ENCODE data around the gene F2. TPM values are rescaled to one million over a fixed set of nuclear protein-coding genes. Genes with fewer than 3 reads are reported as not detected.

The F2 gene
- total and polyA plus RNA-seq, 4 donors = 631 to 1,505 (median 1,232) TPM

DNA sequence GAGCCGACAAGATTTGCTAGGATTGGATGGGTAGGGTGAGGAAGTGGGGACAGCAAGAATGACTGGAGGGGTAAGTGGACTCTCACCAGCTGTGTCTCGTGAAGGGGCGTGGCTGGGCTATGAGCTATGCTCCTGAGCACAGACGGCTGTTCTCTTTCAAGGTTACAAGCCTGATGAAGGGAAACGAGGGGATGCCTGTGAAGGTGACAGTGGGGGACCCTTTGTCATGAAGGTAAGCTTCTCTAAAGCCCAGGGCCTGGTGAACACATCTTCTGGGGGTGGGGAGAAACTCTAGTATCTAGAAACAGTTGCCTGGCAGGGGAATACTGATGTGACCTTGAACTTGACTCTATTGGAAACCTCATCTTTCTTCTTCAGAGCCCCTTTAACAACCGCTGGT is 19.9 kb downstream of the F2 start (continued):
- TF ChIP-seq, protein P1, sequence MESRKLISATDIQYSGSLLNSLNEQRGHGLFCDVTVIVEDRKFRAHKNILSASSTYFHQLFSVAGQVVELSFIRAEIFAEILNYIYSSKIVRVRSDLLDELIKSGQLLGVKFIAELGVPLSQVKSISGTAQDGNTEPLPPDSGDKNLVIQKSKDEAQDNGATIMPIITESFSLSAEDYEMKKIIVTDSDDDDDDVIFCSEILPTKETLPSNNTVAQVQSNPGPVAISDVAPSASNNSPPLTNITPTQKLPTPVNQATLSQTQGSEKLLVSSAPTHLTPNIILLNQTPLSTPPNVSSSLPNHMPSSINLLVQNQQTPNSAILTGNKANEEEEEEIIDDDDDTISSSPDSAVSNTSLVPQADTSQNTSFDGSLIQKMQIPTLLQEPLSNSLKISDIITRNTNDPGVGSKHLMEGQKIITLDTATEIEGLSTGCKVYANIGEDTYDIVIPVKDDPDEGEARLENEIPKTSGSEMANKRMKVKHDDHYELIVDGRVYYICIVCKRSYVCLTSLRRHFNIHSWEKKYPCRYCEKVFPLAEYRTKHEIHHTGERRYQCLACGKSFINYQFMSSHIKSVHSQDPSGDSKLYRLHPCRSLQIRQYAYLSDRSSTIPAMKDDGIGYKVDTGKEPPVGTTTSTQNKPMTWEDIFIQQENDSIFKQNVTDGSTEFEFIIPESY (IDR thresholded peaks at IDR 0.05) = no peak
- TF ChIP-seq FOXA1 (IDR thresholded peaks at IDR 0.05) (no peak), HNF4G (IDR thresholded peaks at IDR 0.05) (no peak)
- TF ChIP-seq, protein P2, sequence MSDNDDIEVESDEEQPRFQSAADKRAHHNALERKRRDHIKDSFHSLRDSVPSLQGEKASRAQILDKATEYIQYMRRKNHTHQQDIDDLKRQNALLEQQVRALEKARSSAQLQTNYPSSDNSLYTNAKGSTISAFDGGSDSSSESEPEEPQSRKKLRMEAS (IDR thresholded peaks at IDR 0.05) = no peak

GRCh38 chr11:46741600-46742484 is 22.8 kb downstream of the F2 start:
- H3K27me3 ChIP-seq (ENCODE audit: control insufficient read depth in 4 of 4, insufficient read depth in 4 of 4, low read length in 3 of 4) = no peaks in the 10 kb centered on the region
- peaks cover 11 to 64% (median 49%) of the 10 kb centered on the region in 4 donors for H3K36me3 ChIP-seq (ENCODE audit: control insufficient read depth in 4 of 4, insufficient read depth in 3 of 4, low read depth in 1 of 4, low read length in 3 of 4)
- no peak overlapping the region for H3K27ac ChIP-seq (ENCODE audit: low read depth in 1 of 2, low read length in 2 of 2)
- H3K4me1 ChIP-seq (ENCODE audit: control insufficient read depth in 4 of 4, insufficient read depth in 4 of 4, low read length in 3 of 4) = no peaks in the 10 kb centered on the region
- no peak overlapping the region for H3K9ac ChIP-seq (ENCODE audit: low read depth in 1 of 2, low read length in 2 of 2)
- no peak for DNase-seq (ENCODE audit: low spot score)
- TF ChIP-seq, protein P2 (IDR thresholded peaks at IDR 0.05) = no peak
- TF ChIP-seq ATF3 (IDR thresholded peaks at IDR 0.05) (no peak), FOXA2 (IDR thresholded peaks at IDR 0.05) (no peak), HNF4A (conservative IDR thresholded peaks at IDR 0.05) (no peak), HNF4G (IDR thresholded peaks at IDR 0.05) (no peak), RXRA (IDR thresholded peaks at IDR 0.05) (no peak), GABPA (IDR thresholded peaks at IDR 0.05 in 1 of 2, conservative IDR thresholded peaks at IDR 0.05 in 1 of 2) (no peak), FOXA1 (IDR thresholded peaks at IDR 0.05) (no peak), RAD21 (IDR thresholded peaks at IDR 0.05) (no peak), REST (IDR thresholded peaks at IDR 0.05) (no peak), SP1 (IDR thresholded peaks at IDR 0.05) (no peak), TAF1 (conservative IDR thresholded peaks at IDR 0.05) (no peak), EGR1 (IDR thresholded peaks at IDR 0.05; ENCODE audit: low read depth in 2 of 2) (no peak), YY1 (IDR thresholded peaks at IDR 0.05) (no peak), NR2F2 (IDR thresholded peaks at IDR 0.05) (no peak), JUND (IDR thresholded peaks at IDR 0.05) (no peak)
- TF ChIP-seq, protein P3, sequence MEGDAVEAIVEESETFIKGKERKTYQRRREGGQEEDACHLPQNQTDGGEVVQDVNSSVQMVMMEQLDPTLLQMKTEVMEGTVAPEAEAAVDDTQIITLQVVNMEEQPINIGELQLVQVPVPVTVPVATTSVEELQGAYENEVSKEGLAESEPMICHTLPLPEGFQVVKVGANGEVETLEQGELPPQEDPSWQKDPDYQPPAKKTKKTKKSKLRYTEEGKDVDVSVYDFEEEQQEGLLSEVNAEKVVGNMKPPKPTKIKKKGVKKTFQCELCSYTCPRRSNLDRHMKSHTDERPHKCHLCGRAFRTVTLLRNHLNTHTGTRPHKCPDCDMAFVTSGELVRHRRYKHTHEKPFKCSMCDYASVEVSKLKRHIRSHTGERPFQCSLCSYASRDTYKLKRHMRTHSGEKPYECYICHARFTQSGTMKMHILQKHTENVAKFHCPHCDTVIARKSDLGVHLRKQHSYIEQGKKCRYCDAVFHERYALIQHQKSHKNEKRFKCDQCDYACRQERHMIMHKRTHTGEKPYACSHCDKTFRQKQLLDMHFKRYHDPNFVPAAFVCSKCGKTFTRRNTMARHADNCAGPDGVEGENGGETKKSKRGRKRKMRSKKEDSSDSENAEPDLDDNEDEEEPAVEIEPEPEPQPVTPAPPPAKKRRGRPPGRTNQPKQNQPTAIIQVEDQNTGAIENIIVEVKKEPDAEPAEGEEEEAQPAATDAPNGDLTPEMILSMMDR (IDR thresholded peaks at IDR 0.05; ENCODE audit: low read depth, low read length, missing input control) = no peak
- TF ChIP-seq, protein P1 (IDR thresholded peaks at IDR 0.05) = no peak
- 75% methylated on average over 12 of the region's 12 CpGs for WGBS
- no peaks in the 10 kb centered on the region for H3K9me3 ChIP-seq (ENCODE audit: control insufficient read depth in 4 of 4, low read length in 3 of 4)
- no peak overlapping the region for H3K4me3 ChIP-seq (ENCODE audit: low read depth in 1 of 3, low read length in 3 of 3)

Measured in liver (tissue), 9 donors.